HepG2 (cell line): ENCODE results near the gene MEGF11. TPM values are rescaled to one million over a fixed set of nuclear protein-coding genes. Genes with fewer than 3 reads are reported as not detected.

Source experiments
- CENPT ChIP-seq: sonication (generic); formaldehyde crosslinking; IDR thresholded peaks from 2 replicates; pipeline ENCODE4 v1.8.0; 2022; ENCODE audit warnings: low read depth, mild to moderate bottlenecking, moderate library complexity, missing genetic modification reagents
- CHD4 ChIP-seq: fragments of 200-600 bp; sonication (generic); IDR thresholded peaks from 2 replicates; pipeline ENCODE4 v1.7.0; 2017; ENCODE audit warnings: mild to moderate bottlenecking, low read length, borderline replicate concordance
- DNMT3B ChIP-seq: conservative IDR thresholded peaks from 2 replicates; pipeline ENCODE4 v1.6.1; 2016; ENCODE audit warnings: missing biosample characterization, control low read depth
- GATA4 ChIP-seq: sonication (generic); IDR thresholded peaks from 2 replicates; pipeline ENCODE4 v1.6.1; 2016; ENCODE audit warnings: antibody characterized with exemption, low read depth, borderline replicate concordance
- HIVEP1 ChIP-seq: sonication (generic); formaldehyde crosslinking; IDR thresholded peaks from 2 replicates; pipeline ENCODE4 v1.4.0; 2020; ENCODE audit warnings: mild to moderate bottlenecking, missing genetic modification reagents
- HOXA7 ChIP-seq: sonication (generic); formaldehyde crosslinking; IDR thresholded peaks from 2 replicates; pipeline ENCODE4 v1.8.1; 2022; ENCODE audit warnings: mild to moderate bottlenecking, missing genetic modification reagents, moderate library complexity
- LCORL ChIP-seq, 2 experiments: fragments of 450-650 bp in 1 of 2; sonication (generic) in 1 of 2; formaldehyde crosslinking in 1 of 2; IDR thresholded peaks; 2 replicates each; pipeline versions ENCODE4 v1.5.0 to v1.6.1; 2017 to 2020; ENCODE audit warnings: antibody characterized with exemption in 1 of 2, missing genetic modification reagents in 1 of 2
- MAF1 ChIP-seq: sonication (generic); formaldehyde crosslinking; IDR thresholded peaks from 2 replicates; pipeline ENCODE4 v1.5.0; 2020; ENCODE audit warnings: missing genetic modification reagents, borderline replicate concordance
- MXI1 ChIP-seq: IDR thresholded peaks from 3 replicates; pipeline ENCODE4 v1.6.1; 2012; ENCODE audit warnings: low read depth, low read length, inconsistent platforms, borderline replicate concordance
- NFATC3 ChIP-seq: sonication (generic); formaldehyde crosslinking; IDR thresholded peaks from 2 replicates; pipeline ENCODE4 v1.5.1; 2020; ENCODE audit warnings: mild to moderate bottlenecking, missing genetic modification reagents
- RBFOX2 ChIP-seq: fragments of 200-400 bp; formaldehyde crosslinking; IDR thresholded peaks from 2 replicates; pipeline ENCODE4 v1.6.1; 2017; ENCODE audit warnings: low read depth, mild to moderate bottlenecking, low read length
- RFX1 ChIP-seq: fragments of 450-650 bp; IDR thresholded peaks from 2 replicates; pipeline ENCODE4 v1.6.1; 2017
- SYNCRIP ChIP-seq: fragments of 200-400 bp; formaldehyde crosslinking; IDR thresholded peaks from 2 replicates; pipeline ENCODE4 v1.6.1; 2018; ENCODE audit warnings: mild to moderate bottlenecking, low read depth, low read length; ENCODE audit not compliant: insufficient read depth
- ZBTB3 ChIP-seq: sonication (generic); formaldehyde crosslinking; IDR thresholded peaks from 2 replicates; pipeline ENCODE4 v1.4.0; 2020; ENCODE audit warnings: low read depth, mild to moderate bottlenecking, moderate library complexity, missing genetic modification reagents, borderline replicate concordance
- ZNF256 ChIP-seq: sonication (generic); formaldehyde crosslinking; conservative IDR thresholded peaks from 2 replicates; pipeline ENCODE4 v1.4.0; 2020; ENCODE audit warnings: missing genetic modification reagents
- ZNF263 ChIP-seq: sonication (generic); formaldehyde crosslinking; IDR thresholded peaks from 2 replicates; pipeline ENCODE4 v1.4.0; 2020; ENCODE audit warnings: missing genetic modification reagents
- ZNF589 ChIP-seq: sonication (generic); formaldehyde crosslinking; conservative IDR thresholded peaks from 2 replicates; pipeline ENCODE4 v1.8.0; 2022; ENCODE audit warnings: mild to moderate bottlenecking, moderate library complexity, missing genetic modification reagents
- ZNF616 ChIP-seq: sonication (generic); formaldehyde crosslinking; IDR thresholded peaks from 2 replicates; pipeline ENCODE4 v1.5.0; 2020; ENCODE audit warnings: low read depth, mild to moderate bottlenecking, missing genetic modification reagents
- ZNF678 ChIP-seq: sonication (generic); formaldehyde crosslinking; IDR thresholded peaks from 2 replicates; pipeline ENCODE4 v1.4.0; 2020; ENCODE audit warnings: mild to moderate bottlenecking, missing genetic modification reagents
- ZNF883 ChIP-seq: sonication (generic); formaldehyde crosslinking; IDR thresholded peaks from 2 replicates; pipeline ENCODE4 v1.5.1; 2020; ENCODE audit warnings: mild to moderate bottlenecking, missing genetic modification reagents; ENCODE audit errors: not compliant biosample characterization
- ZSCAN9 ChIP-seq: IDR thresholded peaks from 2 replicates; pipeline ENCODE4 v1.6.1; 2016; ENCODE audit warnings: borderline replicate concordance
- polyA plus RNA-seq, 8 experiments: library from polyadenylated mRNA; depleted of rRNA in 3 of 8; stranded (reverse) in 7 of 8; unstranded in 1 of 8; fragments of >200 nt; fragmentation: Illumina TruSeq in 4 of 8; extraction: Trizol in 4 of 8; gene quantifications; 2 replicates each; pipeline versions ENCODE4 v1.2.1 to v1.2.3, GENCODE V29; 2011 to 2016; ENCODE audit warnings: low read depth in 4 of 8, missing spikeins in 1 of 8, mixed read lengths in 1 of 8; ENCODE audit not compliant: insufficient read depth in 1 of 8
- total RNA-seq, 5 experiments: library from RNA; depleted of rRNA; stranded (reverse); fragments of >200 nt; fragmentation: Illumina TruSeq; extraction: Trizol; gene quantifications; 2 replicates each; pipeline ENCODE4 v1.2.3, GENCODE V29; 2016; ENCODE audit warnings: low read depth in 1 of 5
- TF ChIP-seq, protein P1 (sequence below): sonication (generic); formaldehyde crosslinking; IDR thresholded peaks from 2 replicates; pipeline ENCODE4 v1.5.0; 2020; ENCODE audit warnings: mild to moderate bottlenecking, missing genetic modification reagents
- TF ChIP-seq, protein P2 (sequence below): sonication (generic); formaldehyde crosslinking; IDR thresholded peaks from 2 replicates; pipeline ENCODE4 v1.8.0; 2022; ENCODE audit warnings: low read depth, missing genetic modification reagents
- TF ChIP-seq, protein P3 (sequence below): sonication (generic); formaldehyde crosslinking; IDR thresholded peaks from 2 replicates; pipeline ENCODE4 v1.9.0; 2022; ENCODE audit warnings: low read depth, missing genetic modification reagents

Gene MEGF11
- total and polyA plus RNA-seq, 2 of the 13 experiments (the other 11 are each of a cell fraction or from before 2014, with no cell fraction given): not detected

DNA sequence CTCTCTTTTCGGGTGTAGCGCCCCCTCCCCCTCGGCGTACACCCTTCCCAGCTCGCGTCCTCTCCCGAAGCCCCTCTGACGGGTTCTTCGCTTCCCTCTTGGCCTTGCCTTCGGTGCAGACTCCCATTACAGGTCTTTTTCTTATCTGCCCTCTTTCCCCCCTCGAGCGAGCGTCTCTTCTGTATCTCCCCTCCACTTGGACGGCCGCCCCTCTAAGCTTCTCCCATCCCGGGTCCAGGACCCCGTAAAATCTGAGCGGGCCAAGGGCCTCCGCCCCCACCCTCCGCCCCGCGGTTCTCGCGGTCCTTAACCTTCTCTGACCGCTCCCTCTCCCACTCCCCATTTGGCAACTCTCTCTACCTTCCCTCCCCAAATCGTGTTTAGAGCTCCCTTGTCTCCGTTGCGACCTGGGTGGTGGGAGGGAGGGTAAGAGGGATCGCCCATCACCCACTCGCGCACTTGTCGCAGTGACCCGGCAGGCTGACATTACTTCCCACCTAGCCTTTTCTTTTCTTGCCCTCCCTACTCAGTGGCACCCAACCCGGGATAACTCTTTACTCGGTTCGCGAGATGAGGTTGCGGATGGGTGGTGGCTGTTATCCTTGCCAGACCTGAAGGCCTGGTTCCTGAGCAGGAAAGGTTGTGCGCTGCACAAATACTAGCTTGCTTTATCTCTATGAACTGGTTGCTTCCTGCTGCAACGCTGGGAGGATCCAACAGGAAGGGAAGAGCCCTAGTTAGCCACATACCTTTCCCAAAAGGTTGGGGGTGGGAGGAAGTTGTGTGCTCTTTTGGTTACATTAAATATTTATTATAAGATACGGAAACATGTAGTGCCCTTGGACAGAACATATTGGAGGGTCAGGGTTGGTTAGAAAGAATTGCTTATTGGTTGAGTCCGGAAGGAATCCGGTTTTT lies 383.3 kb downstream of the MEGF11 start (continued):
- TF ChIP-seq, protein P1, sequence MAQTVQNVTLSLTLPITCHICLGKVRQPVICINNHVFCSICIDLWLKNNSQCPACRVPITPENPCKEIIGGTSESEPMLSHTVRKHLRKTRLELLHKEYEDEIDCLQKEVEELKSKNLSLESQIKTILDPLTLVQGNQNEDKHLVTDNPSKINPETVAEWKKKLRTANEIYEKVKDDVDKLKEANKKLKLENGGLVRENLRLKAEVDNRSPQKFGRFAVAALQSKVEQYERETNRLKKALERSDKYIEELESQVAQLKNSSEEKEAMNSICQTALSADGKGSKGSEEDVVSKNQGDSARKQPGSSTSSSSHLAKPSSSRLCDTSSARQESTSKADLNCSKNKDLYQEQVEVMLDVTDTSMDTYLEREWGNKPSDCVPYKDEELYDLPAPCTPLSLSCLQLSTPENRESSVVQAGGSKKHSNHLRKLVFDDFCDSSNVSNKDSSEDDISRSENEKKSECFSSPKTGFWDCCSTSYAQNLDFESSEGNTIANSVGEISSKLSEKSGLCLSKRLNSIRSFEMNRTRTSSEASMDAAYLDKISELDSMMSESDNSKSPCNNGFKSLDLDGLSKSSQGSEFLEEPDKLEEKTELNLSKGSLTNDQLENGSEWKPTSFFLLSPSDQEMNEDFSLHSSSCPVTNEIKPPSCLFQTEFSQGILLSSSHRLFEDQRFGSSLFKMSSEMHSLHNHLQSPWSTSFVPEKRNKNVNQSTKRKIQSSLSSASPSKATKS (CRISPR knock-in tag): no peak
- TF ChIP-seq NFATC3 (CRISPR knock-in tag) (no peak), CENPT (CRISPR knock-in tag) (no peak), MXI1 (no peak), SYNCRIP (no peak), RFX1 (no peak), ZNF616 (no peak), LCORL (IDR thresholded peaks at IDR 0.05) (no peak), LCORL (CRISPR knock-in tag; IDR thresholded peaks at IDR 0.05) (peak; percentile 59), HIVEP1 (CRISPR knock-in tag) (no peak), MAF1 (CRISPR knock-in tag) (no peak), DNMT3B (CRISPR knock-in tag) (no peak), ZNF256 (CRISPR knock-in tag) (no peak), ZNF263 (CRISPR knock-in tag) (peak; percentile 80), HOXA7 (0 out of 2 replicates have a peak, but pooled peaks have one; percentile 64), ZNF883 (CRISPR knock-in tag) (no peak), ZNF678 (CRISPR knock-in tag) (no peak), ZSCAN9 (CRISPR knock-in tag) (no peak), GATA4 (no peak), RBFOX2 (no peak), ZNF589 (CRISPR knock-in tag) (0 out of 2 replicates have a peak, but pooled peaks have one; percentile 64), CHD4 (no peak), ZBTB3 (CRISPR knock-in tag) (0 out of 2 replicates have a peak, but pooled peaks have one; percentile 18)
- TF ChIP-seq, protein P2, sequence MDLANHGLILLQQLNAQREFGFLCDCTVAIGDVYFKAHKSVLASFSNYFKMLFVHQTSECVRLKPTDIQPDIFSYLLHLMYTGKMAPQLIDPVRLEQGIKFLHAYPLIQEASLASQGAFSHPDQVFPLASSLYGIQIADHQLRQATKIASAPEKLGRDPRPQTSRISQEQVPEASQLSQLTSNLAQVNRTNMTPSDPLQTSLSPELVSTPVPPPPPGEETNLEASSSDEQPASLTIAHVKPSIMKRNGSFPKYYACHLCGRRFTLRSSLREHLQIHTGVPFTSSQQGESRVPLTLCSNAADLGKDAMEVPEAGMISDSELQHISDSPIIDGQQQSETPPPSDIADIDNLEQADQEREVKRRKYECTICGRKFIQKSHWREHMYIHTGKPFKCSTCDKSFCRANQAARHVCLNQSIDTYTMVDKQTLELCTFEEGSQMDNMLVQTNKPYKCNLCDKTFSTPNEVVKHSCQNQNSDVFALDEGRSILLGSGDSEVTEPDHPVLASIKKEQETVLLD (CRISPR knock-in tag): no peak
- TF ChIP-seq, protein P3, sequence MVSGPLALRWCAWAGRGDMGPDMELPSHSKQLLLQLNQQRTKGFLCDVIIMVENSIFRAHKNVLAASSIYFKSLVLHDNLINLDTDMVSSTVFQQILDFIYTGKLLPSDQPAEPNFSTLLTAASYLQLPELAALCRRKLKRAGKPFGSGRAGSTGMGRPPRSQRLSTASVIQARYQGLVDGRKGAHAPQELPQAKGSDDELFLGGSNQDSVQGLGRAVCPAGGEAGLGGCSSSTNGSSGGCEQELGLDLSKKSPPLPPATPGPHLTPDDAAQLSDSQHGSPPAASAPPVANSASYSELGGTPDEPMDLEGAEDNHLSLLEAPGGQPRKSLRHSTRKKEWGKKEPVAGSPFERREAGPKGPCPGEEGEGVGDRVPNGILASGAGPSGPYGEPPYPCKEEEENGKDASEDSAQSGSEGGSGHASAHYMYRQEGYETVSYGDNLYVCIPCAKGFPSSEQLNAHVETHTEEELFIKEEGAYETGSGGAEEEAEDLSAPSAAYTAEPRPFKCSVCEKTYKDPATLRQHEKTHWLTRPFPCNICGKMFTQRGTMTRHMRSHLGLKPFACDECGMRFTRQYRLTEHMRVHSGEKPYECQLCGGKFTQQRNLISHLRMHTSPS (CRISPR knock-in tag): no peak
